ENCODE results near the gene TRIM67.

- TF ChIP-seq SIN3A (IDR thresholded peaks at IDR 0.05; ENCODE audit: borderline replicate concordance, insufficient read depth, low read length): no peak
- TF ChIP-seq POLR2AphosphoS5 (IDR thresholded peaks at IDR 0.05; ENCODE audit: low read depth, low read length): no peak
Observed at GRCh38 chr1:231211005-231211857, 49.4 kb downstream of the TRIM67 start.
